HG02938 (cell line): Measurements from ENCODE around the gene XPO6.

Source experiments
- ATAC-seq: cut with Tn5 transposase; IDR thresholded peaks from one replicate; pipeline ENCODE4 v1.9.1; 2021; ENCODE audit warnings: mild to moderate bottlenecking, moderate library complexity; ENCODE audit not compliant: unreplicated experiment

Gene XPO6

GRCh38 chr16:28158136-28158535 is 53.6 kb downstream of the XPO6 start:
- no peak for ATAC-seq

GRCh38 chr16:28156056-28156680 is 55.6 kb downstream of the XPO6 start:
- no peak for ATAC-seq

- no peak for ATAC-seq
Observed at GRCh38 chr16:28155293-28155692, 56.5 kb downstream of the XPO6 start.

GRCh38 chr16:28151180-28151579 is 60.6 kb downstream of the XPO6 start:
- no peak for ATAC-seq

- ATAC-seq, result no peak
Observed at GRCh38 chr16:28149011-28149888, 62.5 kb downstream of the XPO6 start.

- no peak for ATAC-seq
Observed at GRCh38 chr16:28146536-28146935, 65.2 kb downstream of the XPO6 start.

GRCh38 chr16:28145796-28146195 is 66.0 kb downstream of the XPO6 start:
- no peak for ATAC-seq

GRCh38 chr16:28140788-28141618 is 70.8 kb downstream of the XPO6 start:
- ATAC-seq, result peak; percentile 74

GRCh38 chr16:28139530-28139929 is 72.2 kb downstream of the XPO6 start:
- no peak for ATAC-seq

GRCh38 chr16:28136751-28137434 is 74.9 kb downstream of the XPO6 start:
- no peak for ATAC-seq

- no peak for ATAC-seq
Observed at GRCh38 chr16:28133666-28134065, 78.1 kb downstream of the XPO6 start.

GRCh38 chr16:28131743-28132393 is 79.9 kb downstream of the XPO6 start:
- no peak for ATAC-seq

GRCh38 chr16:28131181-28131580 is 80.6 kb downstream of the XPO6 start:
- ATAC-seq, result no peak

GRCh38 chr16:28130099-28131088 is 81.4 kb downstream of the XPO6 start:
- ATAC-seq, result no peak

- ATAC-seq, result no peak
Observed at GRCh38 chr16:28126684-28127620, 84.8 kb downstream of the XPO6 start.

GRCh38 chr16:28125592-28125991 is 86.2 kb downstream of the XPO6 start:
- ATAC-seq, result no peak

GRCh38 chr16:28121527-28121926 is 90.2 kb downstream of the XPO6 start:
- no peak for ATAC-seq

- ATAC-seq, result no peak
Observed at GRCh38 chr16:28120754-28121153, 91.0 kb downstream of the XPO6 start.
